ENCODE measurements around the gene CREG1.

DNA sequence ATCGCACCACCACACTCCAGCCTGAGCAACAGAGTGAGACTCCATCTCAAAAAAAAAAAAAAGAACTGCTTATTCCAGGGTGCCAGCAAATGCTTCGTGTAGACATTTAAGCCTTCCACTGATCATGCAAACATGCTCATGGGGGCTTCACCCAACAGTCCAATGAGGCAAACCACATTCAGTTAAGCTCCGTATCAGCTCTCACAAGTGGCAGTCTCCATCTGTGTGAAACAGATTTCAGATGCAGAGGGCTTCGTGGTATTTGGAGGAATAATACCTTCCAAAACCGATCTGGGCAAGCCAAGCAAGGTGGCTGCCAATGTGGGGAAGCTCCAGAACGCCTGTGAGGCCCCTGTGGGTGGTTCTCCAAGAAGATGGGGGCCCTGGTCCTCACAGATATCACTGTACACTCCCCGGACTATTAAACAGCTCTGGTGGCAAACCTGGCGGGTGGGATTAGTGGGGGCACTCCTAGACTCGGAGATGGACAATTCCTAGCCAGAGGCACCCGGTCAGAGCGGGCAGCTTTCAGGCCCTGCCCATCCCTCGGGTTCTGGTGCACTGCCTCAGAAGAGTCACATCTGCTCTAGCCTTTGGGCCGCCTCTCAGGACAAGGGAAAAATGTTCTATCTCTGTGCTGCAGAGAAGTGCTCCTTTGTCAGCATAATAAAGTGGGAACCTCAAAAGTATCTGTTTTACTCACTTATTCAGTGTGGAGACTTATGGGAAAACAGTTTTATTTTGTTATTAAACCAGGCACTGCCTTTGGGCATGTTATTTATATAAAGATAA is 10.2 kb downstream of the CREG1 start:
- TF ChIP-seq, protein P1, sequence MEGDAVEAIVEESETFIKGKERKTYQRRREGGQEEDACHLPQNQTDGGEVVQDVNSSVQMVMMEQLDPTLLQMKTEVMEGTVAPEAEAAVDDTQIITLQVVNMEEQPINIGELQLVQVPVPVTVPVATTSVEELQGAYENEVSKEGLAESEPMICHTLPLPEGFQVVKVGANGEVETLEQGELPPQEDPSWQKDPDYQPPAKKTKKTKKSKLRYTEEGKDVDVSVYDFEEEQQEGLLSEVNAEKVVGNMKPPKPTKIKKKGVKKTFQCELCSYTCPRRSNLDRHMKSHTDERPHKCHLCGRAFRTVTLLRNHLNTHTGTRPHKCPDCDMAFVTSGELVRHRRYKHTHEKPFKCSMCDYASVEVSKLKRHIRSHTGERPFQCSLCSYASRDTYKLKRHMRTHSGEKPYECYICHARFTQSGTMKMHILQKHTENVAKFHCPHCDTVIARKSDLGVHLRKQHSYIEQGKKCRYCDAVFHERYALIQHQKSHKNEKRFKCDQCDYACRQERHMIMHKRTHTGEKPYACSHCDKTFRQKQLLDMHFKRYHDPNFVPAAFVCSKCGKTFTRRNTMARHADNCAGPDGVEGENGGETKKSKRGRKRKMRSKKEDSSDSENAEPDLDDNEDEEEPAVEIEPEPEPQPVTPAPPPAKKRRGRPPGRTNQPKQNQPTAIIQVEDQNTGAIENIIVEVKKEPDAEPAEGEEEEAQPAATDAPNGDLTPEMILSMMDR (IDR thresholded peaks at IDR 0.05; ENCODE audit: insufficient read depth, low read length): no peak
- TF ChIP-seq, protein P2, sequence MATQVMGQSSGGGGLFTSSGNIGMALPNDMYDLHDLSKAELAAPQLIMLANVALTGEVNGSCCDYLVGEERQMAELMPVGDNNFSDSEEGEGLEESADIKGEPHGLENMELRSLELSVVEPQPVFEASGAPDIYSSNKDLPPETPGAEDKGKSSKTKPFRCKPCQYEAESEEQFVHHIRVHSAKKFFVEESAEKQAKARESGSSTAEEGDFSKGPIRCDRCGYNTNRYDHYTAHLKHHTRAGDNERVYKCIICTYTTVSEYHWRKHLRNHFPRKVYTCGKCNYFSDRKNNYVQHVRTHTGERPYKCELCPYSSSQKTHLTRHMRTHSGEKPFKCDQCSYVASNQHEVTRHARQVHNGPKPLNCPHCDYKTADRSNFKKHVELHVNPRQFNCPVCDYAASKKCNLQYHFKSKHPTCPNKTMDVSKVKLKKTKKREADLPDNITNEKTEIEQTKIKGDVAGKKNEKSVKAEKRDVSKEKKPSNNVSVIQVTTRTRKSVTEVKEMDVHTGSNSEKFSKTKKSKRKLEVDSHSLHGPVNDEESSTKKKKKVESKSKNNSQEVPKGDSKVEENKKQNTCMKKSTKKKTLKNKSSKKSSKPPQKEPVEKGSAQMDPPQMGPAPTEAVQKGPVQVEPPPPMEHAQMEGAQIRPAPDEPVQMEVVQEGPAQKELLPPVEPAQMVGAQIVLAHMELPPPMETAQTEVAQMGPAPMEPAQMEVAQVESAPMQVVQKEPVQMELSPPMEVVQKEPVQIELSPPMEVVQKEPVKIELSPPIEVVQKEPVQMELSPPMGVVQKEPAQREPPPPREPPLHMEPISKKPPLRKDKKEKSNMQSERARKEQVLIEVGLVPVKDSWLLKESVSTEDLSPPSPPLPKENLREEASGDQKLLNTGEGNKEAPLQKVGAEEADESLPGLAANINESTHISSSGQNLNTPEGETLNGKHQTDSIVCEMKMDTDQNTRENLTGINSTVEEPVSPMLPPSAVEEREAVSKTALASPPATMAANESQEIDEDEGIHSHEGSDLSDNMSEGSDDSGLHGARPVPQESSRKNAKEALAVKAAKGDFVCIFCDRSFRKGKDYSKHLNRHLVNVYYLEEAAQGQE (IDR thresholded peaks at IDR 0.05; ENCODE audit: insufficient replicate concordance, low read depth): no peak
- TF ChIP-seq GABPA (IDR thresholded peaks at IDR 0.05; ENCODE audit: low read depth) (no peak), POLR2AphosphoS5 (IDR thresholded peaks at IDR 0.05; ENCODE audit: low read depth) (no peak), SPI1 (IDR thresholded peaks at IDR 0.05; ENCODE audit: borderline replicate concordance, low read depth) (no peak)
